Fibroblast of peridontal ligament (primary cell): Measurements from ENCODE around the gene IP6K1.

Source experiments
- DNase-seq: peaks from one replicate; pipeline ENCODE4 v3.0.0-alpha.2; 2010; ENCODE audit errors: extremely low read depth

The IP6K1 gene

GRCh38 chr3:49724586-49724985 lies 61.8 kb downstream of the IP6K1 start:
- no peak for DNase-seq

- DNase-seq: peak; percentile 94
Measured at GRCh38 chr3:49723628-49724551, 62.5 kb downstream of the IP6K1 start, which contains the start of gene GMPPB. TSS of gene GMPPB (minus strand) at chr3:49723951. CDS start at chr3:49723726, 225 bp downstream.

- DNase-seq: peak; percentile 30
Measured at GRCh38 chr3:49723296-49723627, 63.1 kb downstream of the IP6K1 start.

- DNase-seq: no peak
Measured at GRCh38 chr3:49722896-49723295, 63.4 kb downstream of the IP6K1 start.

- no peak for DNase-seq
Measured at GRCh38 chr3:49721896-49722781, 64.2 kb downstream of the IP6K1 start.

GRCh38 chr3:49721596-49721895 lies 64.8 kb downstream of the IP6K1 start:
- no peak for DNase-seq

GRCh38 chr3:49720855-49721595 lies 65.3 kb downstream of the IP6K1 start:
- no peak for DNase-seq

GRCh38 chr3:49719214-49719884 lies 67.0 kb downstream of the IP6K1 start, which contains the start of gene AMIGO3:
TSS of gene AMIGO3 (minus strand) at chr3:49719684. CDS start at chr3:49719465, 219 bp downstream.
- DNase-seq: peak; percentile 88

GRCh38 chr3:49718858-49719213 lies 67.5 kb downstream of the IP6K1 start:
- DNase-seq: no peak

- no peak for DNase-seq
Measured at GRCh38 chr3:49717959-49718857, 68.1 kb downstream of the IP6K1 start.

- no peak for DNase-seq
Measured at GRCh38 chr3:49717211-49717958, 69.0 kb downstream of the IP6K1 start.

- DNase-seq: no peak
Measured at GRCh38 chr3:49716691-49717210, 69.6 kb downstream of the IP6K1 start.

GRCh38 chr3:49716169-49716568 lies 70.2 kb downstream of the IP6K1 start:
- no peak for DNase-seq

GRCh38 chr3:49715611-49716121 lies 70.7 kb downstream of the IP6K1 start:
- no peak for DNase-seq

GRCh38 chr3:49714728-49715550 lies 71.4 kb downstream of the IP6K1 start:
- DNase-seq: no peak

- no peak for DNase-seq
Measured at GRCh38 chr3:49713336-49714105, 72.8 kb downstream of the IP6K1 start.

- DNase-seq: no peak
Measured at GRCh38 chr3:49712631-49713317, 73.6 kb downstream of the IP6K1 start.
